Measurements from ENCODE around the gene PINLYP. TPM values are rescaled to one million over a fixed set of nuclear protein-coding genes. Genes with fewer than 3 reads are reported as not detected.
"Not testable (repeated sequence)": the region's sequence is repeated elsewhere in the genome, so short reads cannot be mapped to it uniquely, and the experiment has no call there.

PINLYP gene
- total and polyA plus RNA-seq, 7 donors, result 1.4 to 21.0 (median 10.8) TPM

DNA sequence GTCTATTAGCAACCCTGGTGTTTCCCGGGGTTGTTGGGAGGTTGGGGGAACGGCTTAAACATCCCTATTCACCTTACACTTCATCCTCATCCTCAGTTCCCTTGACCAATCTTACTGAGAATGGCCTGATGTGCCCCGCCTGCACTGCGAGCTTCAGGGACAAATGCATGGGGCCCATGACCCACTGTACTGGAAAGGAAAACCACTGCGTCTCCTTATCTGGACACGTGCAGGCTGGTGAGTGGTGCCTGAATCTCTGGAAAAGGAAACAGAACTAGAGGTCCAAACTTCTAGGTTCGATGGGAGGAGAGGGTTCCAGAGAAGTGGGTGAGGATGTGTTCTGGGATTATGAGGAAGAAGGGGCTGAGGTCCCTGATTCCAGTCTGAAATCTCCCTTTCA is 5.9 kb downstream of the PINLYP start:
- peak overlapping the region; percentile 62 to 77 (median 74) for H3K27ac ChIP-seq
- DNase-seq, result no peak
- intact Hi-C loops (cut with DNase I), result no loop called here
- 81 to 83% methylated on average over 7 of the region's 7 CpGs for WGBS, 2 donors
- H3K4me1 ChIP-seq, result peaks cover 0 to 28% (median 26%) of the 10 kb centered on the region in 4 donors
- no peaks in the 10 kb centered on the region for H3K27me3 ChIP-seq
- peak overlapping the region in 3 of 4 donors; percentile 47 to 55 (median 54) for H3K4me3 ChIP-seq
- no peaks in the 10 kb centered on the region for H3K9me3 ChIP-seq
- TF ChIP-seq EP300 (IDR thresholded peaks at IDR 0.05), result no peak
- TF ChIP-seq POLR2AphosphoS5 (IDR thresholded peaks at IDR 0.05), result no peak
- TF ChIP-seq, protein P1, sequence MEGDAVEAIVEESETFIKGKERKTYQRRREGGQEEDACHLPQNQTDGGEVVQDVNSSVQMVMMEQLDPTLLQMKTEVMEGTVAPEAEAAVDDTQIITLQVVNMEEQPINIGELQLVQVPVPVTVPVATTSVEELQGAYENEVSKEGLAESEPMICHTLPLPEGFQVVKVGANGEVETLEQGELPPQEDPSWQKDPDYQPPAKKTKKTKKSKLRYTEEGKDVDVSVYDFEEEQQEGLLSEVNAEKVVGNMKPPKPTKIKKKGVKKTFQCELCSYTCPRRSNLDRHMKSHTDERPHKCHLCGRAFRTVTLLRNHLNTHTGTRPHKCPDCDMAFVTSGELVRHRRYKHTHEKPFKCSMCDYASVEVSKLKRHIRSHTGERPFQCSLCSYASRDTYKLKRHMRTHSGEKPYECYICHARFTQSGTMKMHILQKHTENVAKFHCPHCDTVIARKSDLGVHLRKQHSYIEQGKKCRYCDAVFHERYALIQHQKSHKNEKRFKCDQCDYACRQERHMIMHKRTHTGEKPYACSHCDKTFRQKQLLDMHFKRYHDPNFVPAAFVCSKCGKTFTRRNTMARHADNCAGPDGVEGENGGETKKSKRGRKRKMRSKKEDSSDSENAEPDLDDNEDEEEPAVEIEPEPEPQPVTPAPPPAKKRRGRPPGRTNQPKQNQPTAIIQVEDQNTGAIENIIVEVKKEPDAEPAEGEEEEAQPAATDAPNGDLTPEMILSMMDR (IDR thresholded peaks at IDR 0.05), result no peak
- TF ChIP-seq POLR2A (IDR thresholded peaks at IDR 0.05), result no peak
- peaks cover 0 to 6% (median 1%) of the 10 kb centered on the region in 4 donors for H3K36me3 ChIP-seq

DNA sequence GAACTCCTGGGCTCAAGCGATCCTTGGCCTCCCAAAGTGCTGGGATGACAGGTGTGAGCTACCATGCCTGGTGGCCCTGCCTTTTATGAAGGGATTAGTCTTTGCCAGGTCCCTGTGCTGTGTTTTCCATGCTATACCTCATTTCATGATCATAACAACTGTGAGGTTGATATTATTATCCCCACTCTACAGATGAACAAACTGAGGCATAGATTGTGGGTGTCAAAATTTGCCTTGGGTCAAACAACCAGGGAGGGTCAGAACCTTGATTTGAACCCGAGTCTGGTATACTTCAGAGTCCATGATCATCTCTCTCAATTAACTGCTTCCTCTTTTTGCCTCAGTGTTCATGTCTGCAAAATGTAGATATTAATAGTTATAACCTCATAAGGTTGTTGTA is 6.9 kb downstream of the PINLYP start:
- H3K36me3 ChIP-seq, result peaks cover 0 to 8% (median 3%) of the 10 kb centered on the region in 4 donors
- WGBS, 2 donors, result 85 to 88% methylated on average over 2 of the region's 2 CpGs
- peaks cover 0 to 28% (median 26%) of the 10 kb centered on the region in 4 donors for H3K4me1 ChIP-seq
- no peaks in the 10 kb centered on the region for H3K27me3 ChIP-seq
- intact Hi-C loops (cut with DNase I), result no loop called here
- no peak overlapping the region for H3K4me3 ChIP-seq
- DNase-seq, result no peak
- no peak overlapping the region for H3K27ac ChIP-seq
- no peaks in the 10 kb centered on the region for H3K9me3 ChIP-seq
- TF ChIP-seq, protein P1 (IDR thresholded peaks at IDR 0.05), result no peak
- TF ChIP-seq POLR2AphosphoS5 (IDR thresholded peaks at IDR 0.05), result no peak
- no peak for TF ChIP-seq EP300 (IDR thresholded peaks at IDR 0.05)
- TF ChIP-seq POLR2A (IDR thresholded peaks at IDR 0.05), result no peak

DNA sequence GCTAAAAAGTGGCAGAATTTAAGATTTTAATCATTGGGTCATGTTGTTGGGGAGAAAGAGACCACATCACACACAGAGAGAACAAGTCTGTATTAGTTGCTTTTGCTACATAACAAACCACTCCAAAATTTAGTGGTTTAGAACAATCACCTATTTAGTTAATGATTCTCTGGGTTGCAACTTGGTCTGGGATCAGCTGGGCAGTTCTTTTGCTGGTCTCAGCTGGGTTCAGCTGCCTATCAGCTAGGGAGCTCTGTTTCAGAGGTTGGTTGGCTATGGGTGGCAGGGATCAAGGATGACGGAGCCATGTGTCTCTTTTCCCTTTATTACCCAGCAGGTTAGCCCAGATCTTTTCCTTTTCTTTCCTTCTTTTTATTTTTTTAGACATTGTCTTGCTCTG is 8.9 kb downstream of the PINLYP start:
- Histone ChIP-seq H3K27me3 (no peaks in the 10 kb centered on the region), H3K27ac (no peak overlapping the region), H3K9me3 (no peaks in the 10 kb centered on the region), H3K4me3 (no peak overlapping the region), H3K36me3 (peaks cover 0 to 19% (median 5%) of the 10 kb centered on the region in 4 donors), H3K4me1 (peaks cover 0 to 28% (median 26%) of the 10 kb centered on the region in 4 donors)
- DNase-seq, result no peak
- 86 to 93% methylated on average over 1 of the region's 1 CpG for WGBS, 2 donors
- intact Hi-C loops (cut with DNase I), result no loop called here
- TF ChIP-seq, protein P1 (IDR thresholded peaks at IDR 0.05), result no peak
- TF ChIP-seq POLR2AphosphoS5 (IDR thresholded peaks at IDR 0.05), result no peak
- TF ChIP-seq POLR2A (IDR thresholded peaks at IDR 0.05), result no peak
- no peak for TF ChIP-seq EP300 (IDR thresholded peaks at IDR 0.05)

DNA sequence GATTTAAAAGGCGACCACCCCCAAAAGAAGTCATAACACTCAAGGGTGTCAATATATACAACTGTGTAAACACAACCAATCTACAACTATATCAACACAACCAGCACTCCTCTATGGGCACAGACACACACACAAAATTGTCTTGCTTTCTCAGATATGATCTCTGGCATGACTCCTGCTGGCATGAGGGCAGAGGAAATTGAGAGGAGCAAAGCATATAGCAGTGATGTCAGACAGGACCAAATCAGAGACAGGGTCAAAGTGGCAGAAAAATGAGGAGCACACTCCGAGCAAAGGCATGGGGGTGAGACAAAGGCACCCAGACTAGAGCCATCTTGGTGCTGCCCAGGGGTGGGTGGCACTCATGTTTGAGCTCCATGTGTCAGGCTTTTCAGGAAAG is 10.7 kb downstream of the PINLYP start:
- H3K4me3 ChIP-seq, result no peak overlapping the region
- H3K4me1 ChIP-seq, result peaks cover 0 to 14% (median 9%) of the 10 kb centered on the region in 4 donors
- peaks cover 0 to 36% (median 11%) of the 10 kb centered on the region in 4 donors for H3K36me3 ChIP-seq
- intact Hi-C loops (cut with DNase I), result no loop called here
- no peak for DNase-seq
- H3K27me3 ChIP-seq, result no peaks in the 10 kb centered on the region
- no peak overlapping the region for H3K27ac ChIP-seq
- no peaks in the 10 kb centered on the region for H3K9me3 ChIP-seq
- TF ChIP-seq POLR2A (IDR thresholded peaks at IDR 0.05) (no peak), EP300 (IDR thresholded peaks at IDR 0.05) (no peak)
- 90 to 96% methylated on average over 2 of the region's 2 CpGs for WGBS, 2 donors

DNA sequence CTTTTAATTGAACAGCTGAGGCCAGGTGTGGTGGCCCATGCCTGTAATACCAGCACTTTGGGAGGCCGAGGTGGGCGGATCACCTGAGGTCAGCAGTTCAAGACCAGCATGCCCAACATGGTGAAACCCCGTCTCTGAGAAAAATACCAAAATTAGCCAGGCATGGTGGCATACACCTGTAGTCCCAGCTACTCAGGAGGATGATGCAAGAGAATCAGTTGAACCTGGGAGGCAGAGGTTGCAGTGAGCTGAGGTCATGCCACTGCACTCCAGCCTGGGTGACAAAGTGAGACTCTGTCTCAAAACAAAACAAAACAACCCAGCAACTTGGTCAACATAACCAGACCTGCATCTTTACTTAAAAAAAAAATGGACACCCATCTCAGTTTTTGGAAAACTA is 11.4 kb downstream of the PINLYP start:
- H3K36me3 ChIP-seq, result peaks cover 0 to 43% (median 14%) of the 10 kb centered on the region in 4 donors
- H3K4me1 ChIP-seq; H3K9me3 ChIP-seq; intact Hi-C loops (cut with DNase I); H3K4me3 ChIP-seq; DNase-seq; H3K27ac ChIP-seq; H3K27me3 ChIP-seq: not testable (repeated sequence)
- 95 to 97% methylated on average over 3 of the region's 3 CpGs for WGBS, 2 donors

DNA sequence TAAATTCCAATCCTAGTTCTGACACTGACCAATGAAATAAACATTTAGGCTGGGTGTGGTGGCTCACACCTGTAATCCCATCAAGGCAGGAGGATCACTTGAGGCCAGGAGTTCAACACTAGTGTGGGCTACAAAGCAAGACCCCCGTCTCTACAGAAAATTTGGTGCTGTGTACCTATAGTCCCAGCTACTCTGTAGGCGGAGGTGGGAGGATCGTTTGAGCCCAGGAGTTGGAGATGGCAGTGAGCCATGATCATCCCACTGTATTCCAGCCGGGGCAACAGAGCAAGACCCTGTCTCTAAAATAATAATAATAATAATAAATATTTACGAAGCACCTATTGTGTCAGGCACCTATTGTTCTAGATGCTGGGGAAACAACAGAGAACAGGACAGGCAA is 13.7 kb downstream of the PINLYP start:
- intact Hi-C loops (cut with DNase I), result no loop called here
- Histone ChIP-seq H3K27ac (no peak overlapping the region), H3K36me3 (peaks cover 16 to 66% (median 32%) of the 10 kb centered on the region in 4 donors), H3K4me3 (no peak overlapping the region), H3K27me3 (no peaks in the 10 kb centered on the region), H3K9me3 (no peaks in the 10 kb centered on the region), H3K4me1 (peaks cover 0 to 16% (median 14%) of the 10 kb centered on the region in 4 donors)
- WGBS, 2 donors, result 89 to 93% methylated on average over 5 of the region's 5 CpGs
- TF ChIP-seq POLR2A (IDR thresholded peaks at IDR 0.05), result no peak
- TF ChIP-seq EP300 (IDR thresholded peaks at IDR 0.05), result no peak
- TF ChIP-seq, protein P1 (IDR thresholded peaks at IDR 0.05), result no peak
- TF ChIP-seq POLR2AphosphoS5 (IDR thresholded peaks at IDR 0.05), result no peak
- DNase-seq, result no peak
